HepG2 (cell line): ENCODE measurements around the gene CPM.

Experiments
- CBFB ChIP-seq: sonication (generic); formaldehyde crosslinking; IDR thresholded peaks from 2 replicates; pipeline ENCODE4 v1.4.0; 2020; ENCODE audit warnings: missing genetic modification reagents
- HNRNPL ChIP-seq: fragments of 200-400 bp; formaldehyde crosslinking; IDR thresholded peaks from 2 replicates; pipeline ENCODE4 v1.6.1; 2017; ENCODE audit warnings: mild to moderate bottlenecking, low read depth, low read length
- KDM1A ChIP-seq: IDR thresholded peaks from 2 replicates; pipeline ENCODE4 v1.6.1; 2016; ENCODE audit warnings: missing compliant biosample characterization
- MED8 ChIP-seq: sonication (generic); formaldehyde crosslinking; IDR thresholded peaks from 2 replicates; pipeline ENCODE4 v1.8.1; 2023; ENCODE audit warnings: mild to moderate bottlenecking, missing genetic modification reagents; ENCODE audit not compliant: insufficient replicate concordance
- MEIS2 ChIP-seq: sonication (generic); formaldehyde crosslinking; IDR thresholded peaks from 2 replicates; pipeline ENCODE4 v1.9.0; 2021; ENCODE audit warnings: mild to moderate bottlenecking, missing genetic modification reagents
- NFYB ChIP-seq: sonication (generic); formaldehyde crosslinking; IDR thresholded peaks from 2 replicates; pipeline ENCODE4 v1.4.0; 2020; ENCODE audit warnings: missing genetic modification reagents
- SOX13 ChIP-seq, 3 experiments: fragments of 450-650 bp in 1 of 3; sonication (generic) in 1 of 3; formaldehyde crosslinking in 1 of 3; IDR thresholded peaks in 2 of 3; conservative IDR thresholded peaks in 1 of 3; 2 replicates each; pipeline versions ENCODE4 v1.5.0 to v1.6.1; 2016 to 2020; ENCODE audit warnings: antibody characterized with exemption in 1 of 3, mild to moderate bottlenecking in 1 of 3, missing compliant biosample characterization in 1 of 3, missing genetic modification reagents in 1 of 3, moderate library complexity in 1 of 3
- SOX5 ChIP-seq: IDR thresholded peaks from 2 replicates; pipeline ENCODE4 v1.6.1; 2016; ENCODE audit warnings: borderline replicate concordance
- SRSF4 ChIP-seq: fragments of 200-400 bp; formaldehyde crosslinking; IDR thresholded peaks from one replicate; pipeline ENCODE4 v1.6.1; 2018; ENCODE audit warnings: mild to moderate bottlenecking, low read depth, low read length, moderate library complexity; ENCODE audit not compliant: poor library complexity, severe bottlenecking
- ZNF629 ChIP-seq: sonication (generic); formaldehyde crosslinking; conservative IDR thresholded peaks from 2 replicates; pipeline ENCODE4 v1.5.0; 2020; ENCODE audit warnings: missing genetic modification reagents

GRCh38 chr12:68954811-68955210 lies 21.8 kb upstream of the CPM start:
- TF ChIP-seq CBFB (CRISPR knock-in tag), result no peak
- TF ChIP-seq HNRNPL, result no peak
- no peak for TF ChIP-seq MED8 (CRISPR knock-in tag)
- no peak for TF ChIP-seq SOX13 (IDR thresholded peaks at IDR 0.05)
- TF ChIP-seq SOX13 (CRISPR knock-in tag; conservative IDR thresholded peaks at IDR 0.05 in 1 of 2, IDR thresholded peaks at IDR 0.05 in 1 of 2), result no peak
- TF ChIP-seq MEIS2 (CRISPR knock-in tag), result no peak
- TF ChIP-seq SOX5 (CRISPR knock-in tag), result no peak
- TF ChIP-seq SRSF4, result no peak
- no peak for TF ChIP-seq ZNF629
- no peak for TF ChIP-seq KDM1A (CRISPR knock-in tag)
- no peak for TF ChIP-seq NFYB (CRISPR knock-in tag)
